Neuronal stem cell (in vitro differentiated cells): ENCODE data around the gene FADS3.
A peak's percentile ranks its signal among the peaks of the same experiment; 100 is the strongest.

Experiments
- DNase-seq: peaks from one replicate; pipeline ENCODE4 v3.0.0-alpha.2; 2013; ENCODE audit warnings: low spot score
- H2AFZ ChIP-seq: one replicate; pipeline ENCODE4 v1.6.1; 2013; ENCODE audit warnings: mild to moderate bottlenecking, low read length, inconsistent platforms
- H2AK5ac ChIP-seq: 2 replicates; pipeline ENCODE4 v1.6.1; 2013; ENCODE audit warnings: low read depth, mild to moderate bottlenecking, inconsistent platforms, low read length, moderate library complexity, mixed read lengths
- H2BK120ac ChIP-seq: 2 replicates; pipeline ENCODE4 v1.6.1; 2013; ENCODE audit warnings: low read depth, mild to moderate bottlenecking, inconsistent platforms, low read length, moderate library complexity, mixed read lengths
- H2BK12ac ChIP-seq: one replicate; pipeline ENCODE4 v1.6.1; 2013; ENCODE audit warnings: low read length, inconsistent platforms
- H2BK15ac ChIP-seq: 2 replicates; pipeline ENCODE4 v1.6.1; 2013; ENCODE audit warnings: mild to moderate bottlenecking, low read length, inconsistent platforms, mixed read lengths
- H2BK5ac ChIP-seq: one replicate; pipeline ENCODE4 v1.6.1; 2013; ENCODE audit warnings: inconsistent platforms, mild to moderate bottlenecking, low read length, moderate library complexity
- H3K14ac ChIP-seq: one replicate; pipeline ENCODE4 v1.6.1; 2013; ENCODE audit warnings: low read length, inconsistent platforms
- H3K18ac ChIP-seq: 2 replicates; pipeline ENCODE4 v1.6.1; 2013; ENCODE audit warnings: low read length, inconsistent platforms
- H3K23ac ChIP-seq: 2 replicates; pipeline ENCODE4 v1.6.1; 2013; ENCODE audit warnings: low read depth, mild to moderate bottlenecking, mixed read lengths, low read length, inconsistent platforms; ENCODE audit not compliant: poor library complexity
- H3K27ac ChIP-seq: replicated peaks from 3 replicates; pipeline ENCODE4 v1.5.1; 2013; ENCODE audit warnings: low read length, inconsistent platforms
- H3K27me3 ChIP-seq, 3 experiments: 2 replicates each; pipeline ENCODE4 v1.6.1; 2013; ENCODE audit warnings: low read length in 3 of 3, mild to moderate bottlenecking in 2 of 3, inconsistent platforms in 1 of 3, low read depth in 1 of 3, mixed read lengths in 1 of 3, moderate library complexity in 1 of 3; ENCODE audit not compliant: control insufficient read depth in 3 of 3, insufficient read depth in 3 of 3
- H3K36me3 ChIP-seq, 2 donors: replicated peaks in 1 of 2; 2 replicates each; pipeline ENCODE4 v1.6.1; 2013; ENCODE audit warnings: low read length in 2 of 2; ENCODE audit not compliant: control insufficient read depth in 2 of 2, insufficient read depth in 2 of 2
- H3K4ac ChIP-seq: 2 replicates; pipeline ENCODE4 v1.6.1; 2013; ENCODE audit warnings: inconsistent platforms, mild to moderate bottlenecking, low read length, moderate library complexity
- H3K4me1 ChIP-seq, 2 donors: 1 replicate in 1 of 2; 2 replicates in 1 of 2; pipeline ENCODE4 v1.6.1; 2013; ENCODE audit warnings: low read length in 2 of 2, low read depth in 1 of 2; ENCODE audit not compliant: control insufficient read depth in 2 of 2, insufficient read depth in 1 of 2
- H3K4me2 ChIP-seq: one replicate; pipeline ENCODE4 v1.6.1; 2013; ENCODE audit warnings: mild to moderate bottlenecking, low read length, inconsistent platforms; ENCODE audit not compliant: insufficient read depth, poor library complexity, severe bottlenecking
- H3K4me3 ChIP-seq, 2 donors: 2 replicates each; pipeline ENCODE4 v1.5.1; 2013; ENCODE audit warnings: low read length in 2 of 2, mild to moderate bottlenecking in 2 of 2, inconsistent platforms in 1 of 2, moderate library complexity in 1 of 2
- H3K79me1 ChIP-seq: one replicate; pipeline ENCODE4 v1.6.1; 2013; ENCODE audit warnings: low read depth, mild to moderate bottlenecking, inconsistent platforms, low read length, moderate library complexity
- H3K9ac ChIP-seq: one replicate; pipeline ENCODE4 v1.6.1; 2013; ENCODE audit warnings: mild to moderate bottlenecking, low read depth, low read length, inconsistent platforms; ENCODE audit not compliant: poor library complexity
- H3K9me3 ChIP-seq, 2 donors: replicated peaks in 1 of 2; 2 replicates each; pipeline versions ENCODE3 to v1.6.1; 2013; ENCODE audit warnings: low read length in 2 of 2, mild to moderate bottlenecking in 2 of 2, inconsistent platforms in 1 of 2, low read depth in 1 of 2, mixed read lengths in 1 of 2, moderate library complexity in 1 of 2; ENCODE audit not compliant: control insufficient read depth in 2 of 2, insufficient read depth in 1 of 2
- H4K8ac ChIP-seq: one replicate; pipeline ENCODE4 v1.6.1; 2013; ENCODE audit warnings: low read depth, mild to moderate bottlenecking, inconsistent platforms, low read length, moderate library complexity
- H4K91ac ChIP-seq: one replicate; pipeline ENCODE4 v1.6.1; 2013; ENCODE audit warnings: low read length, low read depth, mild to moderate bottlenecking, inconsistent platforms; ENCODE audit not compliant: poor library complexity
- WGBS, 2 donors: extraction: QIAGEN DNeasy Blood & Tissue Kit; methylation state at CpG; one replicate each; pipeline ENCODE4 v1.1.7; 2013; ENCODE audit warnings: missing lambda C conversion rate in 2 of 2, mixed read lengths in 1 of 2; ENCODE audit not compliant: insufficient read length in 2 of 2, insufficient replicate concordance in 1 of 2; ENCODE audit errors: extremely low coverage in 2 of 2; 5-methylcytosine and 5-hydroxymethylcytosine counted together

The FADS3 gene

DNA sequence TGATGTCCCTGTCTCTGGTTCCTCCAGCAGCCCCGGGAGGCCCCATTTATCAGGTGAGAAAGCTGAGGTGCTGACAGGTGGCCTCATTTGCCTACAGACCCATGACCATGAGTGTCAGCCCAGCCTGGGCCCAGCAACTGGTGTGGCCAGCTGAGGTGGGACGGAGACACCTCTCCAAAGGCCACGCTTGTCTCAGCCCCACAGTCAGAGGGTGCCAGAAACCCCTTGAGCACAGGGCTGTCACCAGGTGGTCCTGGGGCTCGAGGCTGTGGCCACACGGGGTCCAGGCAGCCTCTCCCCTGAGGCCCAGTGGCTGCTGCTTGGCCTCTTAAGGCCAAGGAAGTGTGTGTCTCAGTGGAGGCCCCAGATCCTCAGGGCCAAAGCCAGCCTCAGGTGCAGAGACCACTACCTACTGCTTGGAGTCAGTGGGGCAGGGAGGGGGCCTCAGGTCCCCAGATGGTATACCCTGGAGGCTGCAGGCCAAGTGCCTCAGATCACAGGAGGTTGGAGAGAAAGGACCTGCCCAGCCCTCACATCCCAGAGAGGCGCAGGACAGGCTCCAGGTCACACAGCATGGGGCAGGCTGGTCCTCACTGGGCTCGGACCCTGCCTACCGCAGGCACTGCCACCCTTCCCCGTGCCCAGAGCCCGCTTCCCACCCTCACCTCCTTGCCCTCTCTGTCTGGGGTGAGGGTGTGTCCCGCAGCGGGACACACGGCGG lies 14.6 kb upstream of the FADS3 start:
- Histone ChIP-seq H2AFZ (no peak overlapping the region), H3K23ac (peak overlapping the region; percentile 23), H2BK12ac (peak overlapping the region; percentile 35), H2BK120ac (no peak overlapping the region), H3K14ac (peak overlapping the region; percentile 56), H4K8ac (no peak overlapping the region), H2BK5ac (peak overlapping the region; percentile 88), H2BK15ac (peak overlapping the region; percentile 86), H3K9me3 (no peaks in the 10 kb centered on the region), H3K18ac (peak overlapping the region; percentile 58), H2AK5ac (peak overlapping the region; percentile 85), H3K9ac (peak overlapping the region; percentile 45), H3K4me2 (no peak overlapping the region), H4K91ac (no peak overlapping the region), H3K27ac (no peak overlapping the region), H3K4me1 (peaks cover 10 to 14% of the 10 kb centered on the region in 2 donors), H3K4ac (peak overlapping the region; percentile 72), H3K27me3 (peaks cover 0 to 5% (median 0%) of the 10 kb centered on the region in 3 experiments), H3K4me3 (no peak overlapping the region), H3K36me3 (no peaks in the 10 kb centered on the region), H3K79me1 (peaks cover 2% of the 10 kb centered on the region)
- no peak for DNase-seq
- no CpG with 5 or more reads among the region's 14 CpGs for WGBS, 2 donors

GRCh38 chr11:61905067-61905696 lies 13.8 kb upstream of the FADS3 start:
- H3K4ac ChIP-seq = no peak overlapping the region
- H3K14ac ChIP-seq = peak overlapping the region; percentile 14
- H3K27me3 ChIP-seq = no peaks in the 10 kb centered on the region
- no peaks in the 10 kb centered on the region for H3K36me3 ChIP-seq
- no CpG with 5 or more reads among the region's 13 CpGs for WGBS, 2 donors
- H3K4me1 ChIP-seq = peaks cover 10 to 14% of the 10 kb centered on the region in 2 donors
- no peak overlapping the region for H3K4me2 ChIP-seq
- no peak overlapping the region for H3K23ac ChIP-seq
- H3K4me3 ChIP-seq = no peak overlapping the region
- H2BK120ac ChIP-seq = no peak overlapping the region
- H2AK5ac ChIP-seq = peak overlapping the region; percentile 85
- H3K79me1 ChIP-seq = peaks cover 2% of the 10 kb centered on the region
- H2BK5ac ChIP-seq = peak overlapping the region; percentile 88
- H3K18ac ChIP-seq = peak overlapping the region; percentile 85
- H3K9me3 ChIP-seq = no peaks in the 10 kb centered on the region
- no peak for DNase-seq
- no peak overlapping the region for H2BK12ac ChIP-seq
- H2AFZ ChIP-seq = peak overlapping the region; percentile 70
- H2BK15ac ChIP-seq = peak overlapping the region; percentile 54
- H3K9ac ChIP-seq = no peak overlapping the region
- no peak overlapping the region for H4K8ac ChIP-seq
- H4K91ac ChIP-seq = peak overlapping the region; percentile 19
- no peak overlapping the region for H3K27ac ChIP-seq

DNA sequence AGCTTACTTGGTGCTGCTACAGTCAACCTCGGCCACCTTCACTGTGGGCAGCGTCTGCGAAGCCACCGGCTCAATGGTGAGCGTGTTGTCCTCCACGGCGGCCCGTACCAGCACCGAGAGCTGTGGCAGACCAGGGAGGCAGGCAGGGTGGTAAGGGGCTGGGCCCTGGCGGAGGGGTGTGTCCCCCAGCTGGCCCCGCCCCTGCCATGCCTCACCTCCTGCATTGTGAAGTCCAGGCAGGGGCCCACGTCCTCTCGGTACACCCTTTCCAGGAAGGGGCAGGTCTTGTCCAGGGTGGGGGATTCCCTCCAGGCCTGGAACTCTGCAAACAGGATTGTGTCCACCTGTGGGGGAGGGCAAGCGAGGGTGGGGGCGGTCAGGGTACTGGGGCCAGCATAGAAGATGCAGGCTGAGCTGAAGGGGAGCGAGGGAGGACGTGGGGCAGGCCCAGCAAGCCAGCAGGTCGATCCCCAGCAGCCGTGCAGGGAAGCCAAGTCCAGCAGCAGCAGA lies 13.2 kb upstream of the FADS3 start:
- H2AFZ ChIP-seq = peak overlapping the region; percentile 70
- peak overlapping the region; percentile 97 for H3K18ac ChIP-seq
- H3K4me3 ChIP-seq = peak overlapping the region in 1 of 2 donors; percentile 42
- no peaks in the 10 kb centered on the region for H3K9me3 ChIP-seq
- H3K79me1 ChIP-seq = peaks cover 2% of the 10 kb centered on the region
- H2BK12ac ChIP-seq = peak overlapping the region; percentile 92
- H3K23ac ChIP-seq = peak overlapping the region; percentile 86
- peak overlapping the region; percentile 96 for H4K8ac ChIP-seq
- no peak overlapping the region for H3K4ac ChIP-seq
- peak overlapping the region; percentile 88 for H2BK5ac ChIP-seq
- H2BK15ac ChIP-seq = peak overlapping the region; percentile 38
- no peaks in the 10 kb centered on the region for H3K27me3 ChIP-seq
- DNase-seq = no peak
- peak overlapping the region; percentile 85 for H2AK5ac ChIP-seq
- H3K36me3 ChIP-seq = no peaks in the 10 kb centered on the region
- peak overlapping the region; percentile 85 for H3K9ac ChIP-seq
- WGBS, 2 donors = no CpG with 5 or more reads among the region's 19 CpGs
- peak overlapping the region; percentile 47 for H3K14ac ChIP-seq
- H3K27ac ChIP-seq = no peak overlapping the region
- H3K4me2 ChIP-seq = peak overlapping the region; percentile 63
- peak overlapping the region; percentile 74 for H4K91ac ChIP-seq
- peaks cover 10 to 14% of the 10 kb centered on the region in 2 donors for H3K4me1 ChIP-seq
- no peak overlapping the region for H2BK120ac ChIP-seq

- H3K18ac ChIP-seq = peak overlapping the region; percentile 13
- no peak overlapping the region for H3K4me3 ChIP-seq
- H3K4ac ChIP-seq = no peak overlapping the region
- H2BK5ac ChIP-seq = no peak overlapping the region
- no peaks in the 10 kb centered on the region for H3K36me3 ChIP-seq
- H3K9me3 ChIP-seq = no peaks in the 10 kb centered on the region
- H2BK12ac ChIP-seq = peak overlapping the region; percentile 79
- no peak overlapping the region for H4K8ac ChIP-seq
- H4K91ac ChIP-seq = no peak overlapping the region
- peaks cover 7 to 12% of the 10 kb centered on the region in 2 donors for H3K4me1 ChIP-seq
- DNase-seq = no peak
- no peak overlapping the region for H3K14ac ChIP-seq
- peaks cover 2% of the 10 kb centered on the region for H3K79me1 ChIP-seq
- H3K4me2 ChIP-seq = peak overlapping the region; percentile 63
- H3K23ac ChIP-seq = no peak overlapping the region
- H2AK5ac ChIP-seq = peak overlapping the region; percentile 38
- H3K27me3 ChIP-seq = no peaks in the 10 kb centered on the region
- no peak overlapping the region for H2AFZ ChIP-seq
- no CpG with 5 or more reads among the region's 3 CpGs for WGBS, 2 donors
- H3K9ac ChIP-seq = no peak overlapping the region
- H3K27ac ChIP-seq = no peak overlapping the region
- peak overlapping the region; percentile 38 for H2BK15ac ChIP-seq
- no peak overlapping the region for H2BK120ac ChIP-seq
These were observed 12.5 kb upstream of the FADS3 start for GRCh38 chr11:61903845-61904244.
